Endothelial cell of hepatic sinusoid (primary cell): Measurements from ENCODE around the gene CCDC69.
"Not testable (repeated sequence)": the region's sequence is repeated elsewhere in the genome, so short reads cannot be mapped to it uniquely, and the experiment has no call there.

Source experiments
- in situ Hi-C: cut with HindIII; loops from 2 replicates; pipeline ENCODE4 v1.10.0; 2017; ENCODE audit warnings: low sequenced_read_pairs

Gene CCDC69

GRCh38 chr5:151196556-151197290 lies 27.2 kb downstream of the CCDC69 start:
- in situ Hi-C loops = no loop called here

GRCh38 chr5:151195622-151196021 lies 28.3 kb downstream of the CCDC69 start:
- in situ Hi-C loops = no loop called here

- in situ Hi-C loops = loop anchor here (5.0 kb wide), 2 partner anchors 40 to 85 kb away; no protein-coding TSS in a partner anchor
Observed at GRCh38 chr5:151192626-151193025, 31.3 kb downstream of the CCDC69 start.

GRCh38 chr5:151191661-151192060 lies 32.2 kb downstream of the CCDC69 start:
- in situ Hi-C loops = loop anchor here (5.0 kb wide), 2 partner anchors 41 to 86 kb away; no protein-coding TSS in a partner anchor

- in situ Hi-C loops = no loop called here
Observed at GRCh38 chr5:151189151-151189550, 34.7 kb downstream of the CCDC69 start.

GRCh38 chr5:151186538-151186937 lies 37.4 kb downstream of the CCDC69 start:
- in situ Hi-C loops = no loop called here

- in situ Hi-C loops = no loop called here
Observed at GRCh38 chr5:151186052-151186451, 37.8 kb downstream of the CCDC69 start.

GRCh38 chr5:151184316-151185042 lies 39.4 kb downstream of the CCDC69 start:
- in situ Hi-C loops = no loop called here

- in situ Hi-C loops = no loop called here
Observed at GRCh38 chr5:151183456-151184245, 40.2 kb downstream of the CCDC69 start.

GRCh38 chr5:151182976-151183375 lies 40.9 kb downstream of the CCDC69 start:
- in situ Hi-C loops = no loop called here

- in situ Hi-C loops = no loop called here
Observed at GRCh38 chr5:151182524-151182900, 41.4 kb downstream of the CCDC69 start.

GRCh38 chr5:151181818-151182523 lies 41.9 kb downstream of the CCDC69 start:
- in situ Hi-C loops = no loop called here

- in situ Hi-C loops = no loop called here
Observed at GRCh38 chr5:151180291-151180690, 43.6 kb downstream of the CCDC69 start.

GRCh38 chr5:151179489-151179840 lies 44.4 kb downstream of the CCDC69 start:
- in situ Hi-C loops = no loop called here

GRCh38 chr5:151178777-151179488 lies 45.0 kb downstream of the CCDC69 start:
- in situ Hi-C loops = no loop called here

- in situ Hi-C loops = no loop called here
Observed at GRCh38 chr5:151178372-151178771, 45.5 kb downstream of the CCDC69 start.

GRCh38 chr5:151176268-151176667 lies 47.6 kb downstream of the CCDC69 start:
- in situ Hi-C loops = not testable (repeated sequence)

- in situ Hi-C loops = loop anchor here (5.0 kb wide), 1 partner anchor 47 kb away; no protein-coding TSS in a partner anchor
Observed at GRCh38 chr5:151174612-151175101, 49.2 kb downstream of the CCDC69 start.

- in situ Hi-C loops = loop anchor here (5.0 kb wide), 1 partner anchor 47 kb away; no protein-coding TSS in a partner anchor
Observed at GRCh38 chr5:151173711-151174611, 49.9 kb downstream of the CCDC69 start.
